Activated naive CD4-positive, alpha-beta T cell (primary cell): ENCODE data around the gene NR2F1-AS1.
"Not testable (repeated sequence)": the region's sequence is repeated elsewhere in the genome, so short reads cannot be mapped to it uniquely, and the experiment has no call there.

Source experiments
- DNase-seq, 4 experiments: peaks; one replicate each; lab custom pipeline; 2025; lab: John Stamatoyannopoulos, UW

NR2F1-AS1 gene

GRCh38 chr5:93517828-93518227 lies 63.2 kb downstream of the NR2F1-AS1 start:
- DNase-seq, result no peak

- no peak for DNase-seq
Measured at GRCh38 chr5:93513298-93513697, 67.7 kb downstream of the NR2F1-AS1 start.

- no peak for DNase-seq
Measured at GRCh38 chr5:93512799-93513198, 68.2 kb downstream of the NR2F1-AS1 start.

- DNase-seq, result no peak
Measured at GRCh38 chr5:93511445-93511844, 69.6 kb downstream of the NR2F1-AS1 start.

- DNase-seq, result no peak
Measured at GRCh38 chr5:93510626-93511380, 70.2 kb downstream of the NR2F1-AS1 start.

- DNase-seq, result not testable (repeated sequence)
Measured at GRCh38 chr5:93505553-93505952, 75.5 kb downstream of the NR2F1-AS1 start.

- DNase-seq, result no peak
Measured at GRCh38 chr5:93503598-93504067, 77.4 kb downstream of the NR2F1-AS1 start.

GRCh38 chr5:93497096-93497495 lies 83.9 kb downstream of the NR2F1-AS1 start:
- DNase-seq, result no peak

GRCh38 chr5:93479982-93480509 lies 101.0 kb downstream of the NR2F1-AS1 start:
- DNase-seq, result no peak

- no peak for DNase-seq
Measured at GRCh38 chr5:93477816-93478215, 103.2 kb downstream of the NR2F1-AS1 start.

- DNase-seq, result no peak
Measured at GRCh38 chr5:93476251-93476742, 104.7 kb downstream of the NR2F1-AS1 start.

- no peak for DNase-seq
Measured at GRCh38 chr5:93462916-93463315, 118.1 kb downstream of the NR2F1-AS1 start.

GRCh38 chr5:93461756-93462155 lies 119.3 kb downstream of the NR2F1-AS1 start:
- no peak for DNase-seq

- no peak for DNase-seq
Measured at GRCh38 chr5:93460286-93460685, 120.7 kb downstream of the NR2F1-AS1 start.

GRCh38 chr5:93456796-93457195 lies 124.2 kb downstream of the NR2F1-AS1 start:
- not testable (repeated sequence) for DNase-seq

- no peak for DNase-seq
Measured at GRCh38 chr5:93454896-93455295, 126.1 kb downstream of the NR2F1-AS1 start.

- DNase-seq, result no peak
Measured at GRCh38 chr5:93452255-93452654, 128.8 kb downstream of the NR2F1-AS1 start.

- DNase-seq, result no peak
Measured at GRCh38 chr5:93438124-93438523, 142.9 kb downstream of the NR2F1-AS1 start.

- no peak for DNase-seq
Measured at GRCh38 chr5:93436083-93436482, 144.9 kb downstream of the NR2F1-AS1 start.

GRCh38 chr5:93433422-93433821 lies 147.6 kb downstream of the NR2F1-AS1 start:
- no peak for DNase-seq

- DNase-seq, result no peak
Measured at GRCh38 chr5:93431250-93431649, 149.8 kb downstream of the NR2F1-AS1 start.

GRCh38 chr5:93430673-93431199 lies 150.3 kb downstream of the NR2F1-AS1 start:
- DNase-seq, result no peak

- DNase-seq, result no peak
Measured at GRCh38 chr5:93430118-93430517, 150.9 kb downstream of the NR2F1-AS1 start.
